Left kidney (tissue), 2 donors: ENCODE results near the gene PDE4B. TPM values are rescaled to one million over a fixed set of nuclear protein-coding genes. Genes with fewer than 3 reads are reported as not detected.
A peak's percentile ranks its signal among the peaks of the same experiment; 100 is the strongest.

Experiments
- DNase-seq: peaks from one replicate; pipeline ENCODE4 v3.0.0-alpha.2; 2013
- polyA plus RNA-seq: library from polyadenylated mRNA; unstranded; fragments of 120-200 nt; gene quantifications from one replicate; pipeline ENCODE4 v1.2.1, GENCODE V29; 2013; ENCODE audit not compliant: insufficient read length

PDE4B gene
- polyA plus RNA-seq, 1 donor, result 10.3 TPM

GRCh38 chr1:66337249-66337648 is 544.6 kb downstream of the PDE4B start:
- DNase-seq, result no peak

GRCh38 chr1:66339944-66340343 is 547.2 kb downstream of the PDE4B start:
- no peak for DNase-seq

- no peak for DNase-seq
Observed at GRCh38 chr1:66341446-66342089, 548.9 kb downstream of the PDE4B start.

- no peak for DNase-seq
Observed at GRCh38 chr1:66342707-66343106, 550.0 kb downstream of the PDE4B start.

- no peak for DNase-seq
Observed at GRCh38 chr1:66343569-66344325, 551.1 kb downstream of the PDE4B start.

- DNase-seq, result no peak
Observed at GRCh38 chr1:66346057-66346795, 553.5 kb downstream of the PDE4B start.

- DNase-seq, result no peak
Observed at GRCh38 chr1:66346873-66347272, 554.2 kb downstream of the PDE4B start.

- no peak for DNase-seq
Observed at GRCh38 chr1:66348776-66349175, 556.1 kb downstream of the PDE4B start.

- no peak for DNase-seq
Observed at GRCh38 chr1:66349242-66349641, 556.5 kb downstream of the PDE4B start.

- no peak for DNase-seq
Observed at GRCh38 chr1:66350001-66350547, 557.4 kb downstream of the PDE4B start.

GRCh38 chr1:66351478-66351877 is 558.8 kb downstream of the PDE4B start:
- no peak for DNase-seq

GRCh38 chr1:66351913-66352312 is 559.2 kb downstream of the PDE4B start:
- no peak for DNase-seq

- DNase-seq, result no peak
Observed at GRCh38 chr1:66352792-66353191, 560.1 kb downstream of the PDE4B start.

GRCh38 chr1:66353257-66353656 is 560.6 kb downstream of the PDE4B start:
- no peak for DNase-seq

- peak; percentile 14 for DNase-seq
Observed at GRCh38 chr1:66354311-66355201, 561.9 kb downstream of the PDE4B start.

- DNase-seq, result no peak
Observed at GRCh38 chr1:66355756-66356155, 563.1 kb downstream of the PDE4B start.

GRCh38 chr1:66356605-66357004 is 563.9 kb downstream of the PDE4B start:
- DNase-seq, result no peak

- DNase-seq, result no peak
Observed at GRCh38 chr1:66357021-66357420, 564.3 kb downstream of the PDE4B start.

GRCh38 chr1:66357478-66358197 is 564.9 kb downstream of the PDE4B start:
- DNase-seq, result no peak

- no peak for DNase-seq
Observed at GRCh38 chr1:66359269-66359668, 566.6 kb downstream of the PDE4B start.

GRCh38 chr1:66359815-66360214 is 567.1 kb downstream of the PDE4B start:
- no peak for DNase-seq
